CD4-positive, CD25-positive, alpha-beta regulatory T cell (primary cell): ENCODE results near the gene SNRNP35. TPM values are rescaled to one million over a fixed set of nuclear protein-coding genes. Genes with fewer than 3 reads are reported as not detected.
"Not testable (repeated sequence)": the region's sequence is repeated elsewhere in the genome, so short reads cannot be mapped to it uniquely, and the experiment has no call there.

Experiments
- ATAC-seq, 2 donors: fragments of 150-1000 bp; cut with Tn5 transposase; one replicate each; pipeline ENCODE4 v1.10.0; 2021; ENCODE audit warnings: low read depth in 2 of 2, moderate number of reproducible peaks in 2 of 2, moderate library complexity in 1 of 2
- DNase-seq, 3 donors: peaks; one replicate each; pipeline versions ENCODE4 v3.0.0 to v3.0.0-alpha.2; 2012 to 2022; ENCODE audit warnings: mixed read lengths in 1 of 3
- H3K27ac ChIP-seq: one replicate; pipeline ENCODE4 v1.7.0; 2013; ENCODE audit warnings: mild to moderate bottlenecking, low read length; ENCODE audit not compliant: insufficient read depth, poor library complexity, severe bottlenecking
- H3K27me3 ChIP-seq: one replicate; pipeline ENCODE4 v1.7.0; 2013; ENCODE audit warnings: low read length; ENCODE audit not compliant: control insufficient read depth, insufficient read depth
- H3K36me3 ChIP-seq: one replicate; pipeline ENCODE4 v1.7.0; 2013; ENCODE audit warnings: mild to moderate bottlenecking, low read length, moderate library complexity; ENCODE audit not compliant: control insufficient read depth, insufficient read depth
- H3K4me1 ChIP-seq: 2 replicates; pipeline ENCODE4 v1.7.0; 2013; ENCODE audit warnings: mild to moderate bottlenecking, low read length; ENCODE audit not compliant: insufficient read depth, control insufficient read depth, poor library complexity, severe bottlenecking
- H3K4me3 ChIP-seq: one replicate; pipeline ENCODE4 v1.7.0; 2013; ENCODE audit warnings: low read depth, mild to moderate bottlenecking, low read length, moderate library complexity
- H3K9me3 ChIP-seq, 2 experiments: 1 replicate in 1 of 2; 2 replicates in 1 of 2; pipeline ENCODE4 v1.7.0; 2013; ENCODE audit warnings: low read length in 2 of 2, mild to moderate bottlenecking in 1 of 2, moderate library complexity in 1 of 2; ENCODE audit not compliant: control insufficient read depth in 2 of 2
- H3K27ac Mint-ChIP-seq, 3 donors: one replicate each; pipeline ENCODE4 v1.8.0; 2020 to 2022; ENCODE audit warnings: mild to moderate bottlenecking in 3 of 3, mixed read lengths in 3 of 3, moderate library complexity in 2 of 3
- H3K27me3 Mint-ChIP-seq: one replicate; pipeline ENCODE4 v1.8.0; 2022; ENCODE audit warnings: mild to moderate bottlenecking, mixed read lengths
- H3K36me3 Mint-ChIP-seq: one replicate; pipeline ENCODE4 v1.8.0; 2020; ENCODE audit warnings: mixed read lengths
- H3K4me1 Mint-ChIP-seq, 4 donors: one replicate each; pipeline ENCODE4 v1.8.0; 2020 to 2022; ENCODE audit warnings: mixed read lengths in 4 of 4, mild to moderate bottlenecking in 1 of 4
- H3K4me3 Mint-ChIP-seq, 4 donors: one replicate each; pipeline ENCODE4 v1.8.0; 2020 to 2022; ENCODE audit warnings: mild to moderate bottlenecking in 4 of 4, mixed read lengths in 4 of 4, moderate library complexity in 3 of 4
- H3K9me3 Mint-ChIP-seq, 7 donors: one replicate each; pipeline ENCODE4 v1.8.0; 2020 to 2022; ENCODE audit warnings: mixed read lengths in 7 of 7, mild to moderate bottlenecking in 3 of 7, moderate library complexity in 2 of 7
- polyA plus RNA-seq, 4 donors: library from polyadenylated mRNA; unstranded; fragments of 300-500 nt; fragmentation: Illumina TruSeq; gene quantifications; one replicate each; pipeline ENCODE4 v1.2.3, GENCODE V29; 2021
- total RNA-seq: library from RNA; stranded (reverse); gene quantifications from one replicate; pipeline ENCODE4 v1.2.3, GENCODE V29; 2022

Gene SNRNP35
- total and polyA plus RNA-seq, 5 donors from 2014 or later, result 43.5 to 54.4 (median 47.6) TPM

GRCh38 chr12:123429101-123429500, 28.8 kb upstream of the SNRNP35 start:
- Histone ChIP-seq H3K36me3 (peaks cover 14% of the 10 kb centered on the region), H3K4me1 (peaks cover 39% of the 10 kb centered on the region), H3K27ac (peak overlapping the region; percentile 69)
- H3K27me3 Mint-ChIP-seq, H3K4me3 ChIP-seq, H3K9me3 Mint-ChIP-seq, DNase-seq, ATAC-seq, H3K9me3 ChIP-seq, H3K27me3 ChIP-seq: not testable (repeated sequence)
- Mint-ChIP-seq H3K4me1 (peaks cover 22 to 48% (median 36%) of the 10 kb centered on the region in 4 donors), H3K36me3 (peaks cover 16% of the 10 kb centered on the region), H3K27ac (peak overlapping the region; percentile 38 to 92 (median 69)), H3K4me3 (peak overlapping the region in 2 of 4 donors; percentile 52 to 85)

GRCh38 chr12:123431951-123432817, 25.8 kb upstream of the SNRNP35 start:
- H3K27me3 ChIP-seq, H3K9me3 ChIP-seq, H3K9me3 Mint-ChIP-seq, ATAC-seq, H3K27me3 Mint-ChIP-seq: not testable (repeated sequence)
- Histone ChIP-seq H3K4me3 (peak overlapping the region; percentile 85), H3K27ac (peak overlapping the region; percentile 59), H3K36me3 (peaks cover 10% of the 10 kb centered on the region), H3K4me1 (peaks cover 57% of the 10 kb centered on the region)
- Mint-ChIP-seq H3K27ac (peak overlapping the region; percentile 79 to 97 (median 85)), H3K4me1 (peaks cover 21 to 66% (median 44%) of the 10 kb centered on the region in 4 donors), H3K4me3 (peak overlapping the region; percentile 83 to 94 (median 89)), H3K36me3 (peaks cover 12% of the 10 kb centered on the region)
- peak in 1 of 3 donors; percentile 22 for DNase-seq

- peaks cover 12 to 62% (median 34%) of the 10 kb centered on the region in 4 donors for H3K4me1 Mint-ChIP-seq
- H3K36me3 ChIP-seq, result peaks cover 10% of the 10 kb centered on the region
- H3K9me3 Mint-ChIP-seq, result no peaks in the 10 kb centered on the region
- ATAC-seq (no peak), DNase-seq (no peak)
- H3K27me3 Mint-ChIP-seq, result peaks cover 4% of the 10 kb centered on the region
- H3K27me3 ChIP-seq, result no peaks in the 10 kb centered on the region
- peak overlapping the region; percentile 73 for H3K4me3 ChIP-seq
- peaks cover 12% of the 10 kb centered on the region for H3K36me3 Mint-ChIP-seq
- peaks cover 49% of the 10 kb centered on the region for H3K4me1 ChIP-seq
- H3K27ac Mint-ChIP-seq, result peak overlapping the region; percentile 79 to 94 (median 85)
- peak overlapping the region; percentile 59 for H3K27ac ChIP-seq
- H3K9me3 ChIP-seq, result no peaks in the 10 kb centered on the region
- H3K4me3 Mint-ChIP-seq, result peak overlapping the region; percentile 83 to 94 (median 89)
These were observed 24.3 kb upstream of the SNRNP35 start for GRCh38 chr12:123433615-123434014.

- no peaks in the 10 kb centered on the region for H3K9me3 Mint-ChIP-seq
- Histone ChIP-seq H3K4me3 (peak overlapping the region; percentile 84), H3K27ac (peak overlapping the region; percentile 92), H3K9me3 (no peaks in the 10 kb centered on the region), H3K27me3 (no peaks in the 10 kb centered on the region), H3K36me3 (peaks cover 6% of the 10 kb centered on the region), H3K4me1 (peaks cover 49% of the 10 kb centered on the region)
- H3K27me3 Mint-ChIP-seq, result peaks cover 4% of the 10 kb centered on the region
- peak overlapping the region; percentile 84 to 97 (median 94) for H3K4me3 Mint-ChIP-seq
- H3K4me1 Mint-ChIP-seq, result peaks cover 8 to 62% (median 29%) of the 10 kb centered on the region in 4 donors
- ATAC-seq, result no peak
- DNase-seq, result no peak
- peak overlapping the region; percentile 85 to 95 (median 94) for H3K27ac Mint-ChIP-seq
- peaks cover 7% of the 10 kb centered on the region for H3K36me3 Mint-ChIP-seq
These were observed 22.3 kb upstream of the SNRNP35 start for GRCh38 chr12:123435636-123436016.

GRCh38 chr12:123436017-123436964, 21.6 kb upstream of the SNRNP35 start, which contains the start of gene RILPL2:
TSS of gene RILPL2 (minus strand) at chr12:123436684. CDS start at chr12:123436420, 264 bp downstream.
- H3K27me3 Mint-ChIP-seq, result peaks cover 4% of the 10 kb centered on the region

GRCh38 chr12:123441523-123442164, 16.3 kb upstream of the SNRNP35 start:
- Mint-ChIP-seq H3K4me3 (peak overlapping the region in 1 of 4 donors; percentile 51), H3K27ac (no peak overlapping the region), H3K27me3 (peaks cover 7% of the 10 kb centered on the region), H3K4me1 (peaks cover 0 to 34% (median 14%) of the 10 kb centered on the region in 4 donors), H3K9me3 (no peaks in the 10 kb centered on the region), H3K36me3 (no peaks in the 10 kb centered on the region)
- Histone ChIP-seq H3K27me3 (no peaks in the 10 kb centered on the region), H3K4me3 (no peak overlapping the region), H3K27ac (no peak overlapping the region), H3K9me3 (no peaks in the 10 kb centered on the region), H3K4me1 (peaks cover 16% of the 10 kb centered on the region), H3K36me3 (no peaks in the 10 kb centered on the region)
- ATAC-seq (no peak), DNase-seq (no peak)

More at GRCh38 chr12:123436017-123436964, 21.6 kb upstream of the SNRNP35 start, which contains the start of gene RILPL2:
- peak within 1 kb of the TSS; percentile 85 to 95 (median 94) for H3K27ac Mint-ChIP-seq
- Histone ChIP-seq H3K9me3 (no peaks in the 10 kb centered on the region), H3K36me3 (no peaks in the 10 kb centered on the region), H3K27me3 (no peaks in the 10 kb centered on the region), H3K27ac (peak within 1 kb of the TSS; percentile 92), H3K4me1 (peaks cover 47% of the 10 kb centered on the region), H3K4me3 (peak within 1 kb of the TSS; percentile 84)
- peaks cover 1% of the 10 kb centered on the region for H3K36me3 Mint-ChIP-seq
- peak; percentile 85 to 87 (median 86) for DNase-seq
- no peaks in the 10 kb centered on the region for H3K9me3 Mint-ChIP-seq
- ATAC-seq, result peak; percentile 88 to 90
- peak within 1 kb of the TSS; percentile 89 to 97 (median 94) for H3K4me3 Mint-ChIP-seq
- peaks cover 8 to 57% (median 24%) of the 10 kb centered on the region in 4 donors for H3K4me1 Mint-ChIP-seq

- Histone ChIP-seq H3K4me1 (peaks cover 16% of the 10 kb centered on the region), H3K36me3 (no peaks in the 10 kb centered on the region), H3K4me3 (no peak overlapping the region), H3K27ac (no peak overlapping the region), H3K9me3 (no peaks in the 10 kb centered on the region), H3K27me3 (no peaks in the 10 kb centered on the region)
- no peak for ATAC-seq
- Mint-ChIP-seq H3K36me3 (no peaks in the 10 kb centered on the region), H3K9me3 (no peaks in the 10 kb centered on the region), H3K4me3 (peak overlapping the region in 1 of 4 donors; percentile 69), H3K27ac (no peak overlapping the region), H3K27me3 (peaks cover 4% of the 10 kb centered on the region), H3K4me1 (peaks cover 0 to 28% (median 16%) of the 10 kb centered on the region in 4 donors)
- DNase-seq, result no peak
These were observed 15.2 kb upstream of the SNRNP35 start for GRCh38 chr12:123442774-123443173.
